K562 (cell line): ENCODE measurements around the gene THUMPD2. TPM values are rescaled to one million over a fixed set of nuclear protein-coding genes. Genes with fewer than 3 reads are reported as not detected.

Experiments
- DPF2 ChIP-seq: fragments of 450-650 bp; IDR thresholded peaks from 2 replicates; pipeline ENCODE4 v1.6.1; 2016
- MYC ChIP-seq, 2 experiments: fragments of 250-450 bp in 1 of 2; sonication (Bioruptor Pico) in 1 of 2; IDR thresholded peaks; 2 replicates each; pipeline versions ENCODE4 v1.5.1 to v1.6.1; 2012 to 2021; ENCODE audit warnings: low read depth in 2 of 2, borderline replicate concordance in 1 of 2, improper control_type of control experiment in 1 of 2, low read length in 1 of 2, mild to moderate bottlenecking in 1 of 2, moderate library complexity in 1 of 2
- NEUROD1 ChIP-seq: fragments of 150-350 bp; IDR thresholded peaks from 2 replicates; pipeline ENCODE4 v1.6.1; 2014; ENCODE audit warnings: borderline replicate concordance, low read length, low read depth; ENCODE audit not compliant: partially characterized antibody
- PTRF ChIP-seq: fragments of 450-650 bp; IDR thresholded peaks from 2 replicates; pipeline ENCODE4 v1.6.1; 2016; ENCODE audit warnings: mild to moderate bottlenecking, missing genetic modification characterization, missing compliant biosample characterization
- REST ChIP-seq, 2 experiments: fragments of 450-650 bp; formaldehyde crosslinking in 1 of 2; IDR thresholded peaks; 2 replicates each; pipeline versions ENCODE4 v1.4.0 to v1.6.1; 2014 to 2020; ENCODE audit warnings: mild to moderate bottlenecking in 2 of 2, borderline replicate concordance in 1 of 2, low read depth in 1 of 2
- ZNF253 ChIP-seq: fragments of 250-450 bp; sonication (Bioruptor Pico); conservative IDR thresholded peaks from 2 replicates; pipeline ENCODE4 v1.6.1; 2021; ENCODE audit warnings: mild to moderate bottlenecking
- polyA plus RNA-seq, 8 experiments: library from polyadenylated mRNA; depleted of rRNA in 4 of 8; stranded (reverse) in 5 of 8; unstranded in 3 of 8; fragments of >200 nt; fragmentation: Nextera tagmentation in 2 of 8; fragmentation: Illumina TruSeq in 1 of 8; extraction: Ambion mirVana in 2 of 8; extraction: Trizol in 1 of 8; gene quantifications; 2 replicates each; pipeline versions ENCODE4 v1.2.1 to v1.2.3, GENCODE V29; 2011 to 2014; ENCODE audit warnings: inconsistent platforms in 1 of 8, missing spikeins in 1 of 8
- total RNA-seq, 7 experiments: library from RNA; depleted of rRNA in 6 of 7; stranded (reverse); fragments of >200 nt in 6 of 7; fragmentation: Illumina TruSeq in 2 of 7; extraction: Trizol in 2 of 7; gene quantifications; 2 replicates each; pipeline versions ENCODE4 v1.2.1 to v1.2.3, GENCODE V29; 2011 to 2021; ENCODE audit warnings: low replicate concordance in 1 of 7
- TF ChIP-seq, protein P1 (sequence below): fragments of 250-450 bp; sonication (Bioruptor Pico); IDR thresholded peaks from 2 replicates; pipeline ENCODE4 v1.5.0; 2021

The THUMPD2 gene
- total and polyA plus RNA-seq, 9 of the 15 experiments (the other 6 are each of a cell fraction or from before 2014, with no cell fraction given) = 9.6 to 40.4 (median 24.0) TPM

- TF ChIP-seq REST (IDR thresholded peaks at IDR 0.05; ENCODE audit: borderline replicate concordance) (no peak), REST (CRISPR knock-in tag; IDR thresholded peaks at IDR 0.05; ENCODE audit: low read depth) (no peak), MYC (IDR thresholded peaks at IDR 0.05; ENCODE audit: low read depth, low read length) (no peak), MYC (CRISPR knock-in tag; IDR thresholded peaks at IDR 0.05; ENCODE audit: borderline replicate concordance, low read depth) (no peak), PTRF (tag) (no peak), DPF2 (no peak), ZNF253 (CRISPR knock-in tag) (no peak), NEUROD1 (no peak)
- TF ChIP-seq, protein P1, sequence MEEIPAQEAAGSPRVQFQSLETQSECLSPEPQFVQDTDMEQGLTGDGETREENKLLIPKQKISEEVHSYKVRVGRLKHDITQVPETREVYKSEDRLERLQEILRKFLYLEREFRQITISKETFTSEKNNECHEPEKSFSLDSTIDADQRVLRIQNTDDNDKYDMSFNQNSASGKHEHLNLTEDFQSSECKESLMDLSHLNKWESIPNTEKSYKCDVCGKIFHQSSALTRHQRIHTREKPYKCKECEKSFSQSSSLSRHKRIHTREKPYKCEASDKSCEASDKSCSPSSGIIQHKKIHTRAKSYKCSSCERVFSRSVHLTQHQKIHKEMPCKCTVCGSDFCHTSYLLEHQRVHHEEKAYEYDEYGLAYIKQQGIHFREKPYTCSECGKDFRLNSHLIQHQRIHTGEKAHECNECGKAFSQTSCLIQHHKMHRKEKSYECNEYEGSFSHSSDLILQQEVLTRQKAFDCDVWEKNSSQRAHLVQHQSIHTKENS (CRISPR knock-in tag) = no peak
- TF ChIP-seq, all 486 proteins: peak for 0
Observed at GRCh38 chr2:39693245-39693644, 85.8 kb downstream of the THUMPD2 start (continued).
